Medulla oblongata (tissue), 1 donor: ENCODE measurements around the gene TMEM89.

Experiments used
- DNase-seq: peaks from one replicate; pipeline ENCODE4 v3.0.0-alpha.2; 2015; ENCODE audit errors: extremely low spot score

Gene TMEM89

GRCh38 chr3:48642605-48643004 lies 21.0 kb upstream of the TMEM89 start:
- no peak for DNase-seq

GRCh38 chr3:48641396-48641795 lies 19.8 kb upstream of the TMEM89 start:
- DNase-seq, result no peak

GRCh38 chr3:48639944-48640606 lies 18.5 kb upstream of the TMEM89 start:
- DNase-seq, result no peak

- no peak for DNase-seq
These were observed 15.7 kb upstream of the TMEM89 start for GRCh38 chr3:48637305-48637704.

- no peak for DNase-seq
These were observed 14.6 kb upstream of the TMEM89 start for GRCh38 chr3:48636149-48636655.

- peak; percentile 98 for DNase-seq
These were observed 13.9 kb upstream of the TMEM89 start, which contains the start of gene SLC26A6 for GRCh38 chr3:48635222-48636021. TSS of gene SLC26A6 (minus strand) at chr3:48635461. CDS start at chr3:48635393, 68 bp downstream.

- DNase-seq, result peak; percentile 22
These were observed 13.2 kb upstream of the TMEM89 start for GRCh38 chr3:48634661-48635221.

GRCh38 chr3:48633743-48634142 lies 12.2 kb upstream of the TMEM89 start:
- DNase-seq, result no peak

- no peak for DNase-seq
These were observed 11.7 kb upstream of the TMEM89 start for GRCh38 chr3:48633256-48633655.

GRCh38 chr3:48631516-48632448 lies 10.2 kb upstream of the TMEM89 start:
- DNase-seq, result no peak

- DNase-seq, result no peak
These were observed 9.3 kb upstream of the TMEM89 start for GRCh38 chr3:48630833-48631232.

- no peak for DNase-seq
These were observed 8.8 kb upstream of the TMEM89 start for GRCh38 chr3:48630407-48630806.

GRCh38 chr3:48629894-48630293 lies 8.3 kb upstream of the TMEM89 start:
- DNase-seq, result no peak

GRCh38 chr3:48628277-48629017 lies 6.9 kb upstream of the TMEM89 start:
- no peak for DNase-seq

- DNase-seq, result no peak
These were observed 4.0 kb upstream of the TMEM89 start for GRCh38 chr3:48625600-48625999.

- DNase-seq, result no peak
These were observed 3.2 kb upstream of the TMEM89 start for GRCh38 chr3:48624767-48625166.

GRCh38 chr3:48623851-48624547 lies 2.4 kb upstream of the TMEM89 start:
- no peak for DNase-seq

GRCh38 chr3:48619541-48620524 lies 1.7 kb downstream of the TMEM89 start:
- DNase-seq, result no peak

GRCh38 chr3:48617559-48617958 lies 4.0 kb downstream of the TMEM89 start:
- DNase-seq, result no peak
